ENCODE data around the gene ATXN10. TPM values are rescaled to one million over a fixed set of nuclear protein-coding genes. Genes with fewer than 3 reads are reported as not detected.

The ATXN10 gene
- total and polyA plus RNA-seq, 2 of the 8 experiments (the other 6 are each of a cell fraction or from before 2014, with no cell fraction given), result 134 to 210 TPM

GRCh38 chr22:45688600-45689080 is 17.0 kb downstream of the ATXN10 start:
- no peak for DNase-seq (ENCODE audit: low read depth in 1 of 2, low spot score in 2 of 2)
- H2BK20ac ChIP-seq (ENCODE audit: low read length), result no peak overlapping the region
- ChIA-PET CTCF (ENCODE audit: partially characterized antibody) (no interaction called here), POLR2A (ENCODE audit: partially characterized antibody) (interaction anchor here (0.7 kb wide), 1 partner anchor 49 kb away, joined by 3 read pairs; no protein-coding TSS in a partner anchor)
- H3K79me2 ChIP-seq (ENCODE audit: control insufficient read depth in 1 of 2, insufficient read depth in 2 of 2, low read length in 2 of 2), result peaks cover 12 to 78% of the 10 kb centered on the region in 2 experiments
- H3K18ac ChIP-seq (ENCODE audit: extremely low read depth, low read length), result no peak overlapping the region
- no peak overlapping the region for H2BK15ac ChIP-seq (ENCODE audit: low read length)
- H3K4ac ChIP-seq (replicated peaks; ENCODE audit: insufficient read length, low read depth, low read length), result no peak overlapping the region
- H4K91ac ChIP-seq (replicated peaks; ENCODE audit: insufficient read length, low read length), result no peak overlapping the region
- no peak overlapping the region for H3K56ac ChIP-seq (replicated peaks; ENCODE audit: insufficient read length, low read depth, low read length)
- no peak overlapping the region for H3K23ac ChIP-seq (ENCODE audit: insufficient read length)
- no peak overlapping the region for H3K27ac ChIP-seq (ENCODE audit: low read depth, low read length)
- H3K23me2 ChIP-seq (ENCODE audit: low read depth, low read length), result no peaks in the 10 kb centered on the region
- H3K9ac ChIP-seq (replicated peaks in 1 of 4; ENCODE audit: extremely low read depth in 1 of 4, low read depth in 3 of 4, low read length in 3 of 4), result no peak overlapping the region
- no peak overlapping the region for H2BK120ac ChIP-seq (replicated peaks; ENCODE audit: low read depth, low read length)
- H3K4me2 ChIP-seq (ENCODE audit: insufficient read depth in 1 of 2, low read depth in 2 of 2, low read length in 2 of 2), result no peak overlapping the region
- no peak overlapping the region for H2BK5ac ChIP-seq (ENCODE audit: low read depth, low read length)
- H3K9me3 ChIP-seq (ENCODE audit: insufficient read depth in 2 of 2, low read depth in 1 of 2, low read length in 1 of 2), result no peaks in the 10 kb centered on the region
- H3K14ac ChIP-seq (ENCODE audit: insufficient read length), result no peak overlapping the region
- H3K4me3 ChIP-seq (ENCODE audit: extremely low read depth in 1 of 4, insufficient read depth in 2 of 4, low read depth in 3 of 4, low read length in 4 of 4), result no peak overlapping the region
- 90% methylated on average over 4 of the region's 4 CpGs; no CpG with 5 or more reads in 1 of the 2 experiments for WGBS, 2 experiments (ENCODE audit: extremely low coverage in 1 of 2, insufficient coverage in 1 of 2, insufficient read length in 1 of 2, insufficient replicate concordance in 2 of 2, low coverage in 1 of 2, low lambda C conversion rate in 2 of 2, missing lambda C conversion rate in 1 of 2)
- FAIRE-seq, result no peak
- H2AFZ ChIP-seq (ENCODE audit: low read length), result no peak overlapping the region
- H3K36me3 ChIP-seq (ENCODE audit: control insufficient read depth in 2 of 4, insufficient read depth in 4 of 4, low read length in 3 of 4), result peaks cover 3 to 23% (median 7%) of the 10 kb centered on the region in 4 experiments; a peak in 5 of 8 replicates
- peaks cover 5% of the 10 kb centered on the region for H3K79me1 ChIP-seq (ENCODE audit: low read depth, low read length)
- no peak overlapping the region for H2AK5ac ChIP-seq (ENCODE audit: low read depth, low read length)
- H3K27me3 ChIP-seq (replicated peaks in 1 of 4; ENCODE audit: control insufficient read depth in 3 of 4, extremely low read depth in 1 of 4, insufficient read depth in 3 of 4, low read length in 3 of 4), result no peaks in the 10 kb centered on the region
- no peak overlapping the region for H4K8ac ChIP-seq (ENCODE audit: extremely low read depth, insufficient read depth, low read length)
- peaks cover 6 to 16% of the 10 kb centered on the region in 2 experiments for H4K20me1 ChIP-seq (replicated peaks in 1 of 2; ENCODE audit: control insufficient read depth in 1 of 2, insufficient read depth in 2 of 2, low read length in 2 of 2)
- no peak overlapping the region for H4K5ac ChIP-seq (ENCODE audit: insufficient read length, low read depth, low read length)
- no peak overlapping the region for H2BK12ac ChIP-seq (ENCODE audit: low read depth, low read length)
- H3K4me1 ChIP-seq (replicated peaks in 1 of 4; ENCODE audit: control insufficient read depth in 3 of 4, insufficient read depth in 4 of 4, low read length in 3 of 4), result peaks cover 0 to 7% (median 1%) of the 10 kb centered on the region in 4 experiments; a peak in 2 of 7 replicates
- TF ChIP-seq USF2 (IDR thresholded peaks at IDR 0.05; ENCODE audit: low read length) (no peak), CEBPB (IDR thresholded peaks at IDR 0.05; ENCODE audit: low read depth, low read length) (no peak), RAD21 (IDR thresholded peaks at IDR 0.05 in 1 of 2, conservative IDR thresholded peaks at IDR 0.05 in 1 of 2; ENCODE audit: low read depth in 2 of 2, low read length in 2 of 2) (no peak), KDM1A (IDR thresholded peaks at IDR 0.05; ENCODE audit: borderline replicate concordance, low read length) (no peak), ASH2L (IDR thresholded peaks at IDR 0.05; ENCODE audit: low read length) (no peak), ATF2 (IDR thresholded peaks at IDR 0.05; ENCODE audit: low read length) (no peak), HDAC2 (IDR thresholded peaks at IDR 0.05; ENCODE audit: borderline replicate concordance in 1 of 2, low read depth in 2 of 2, low read length in 2 of 2) (no peak), EZH2 (IDR thresholded peaks at IDR 0.05; ENCODE audit: low read depth, low read length, severe bottlenecking) (no peak), HDAC6 (IDR thresholded peaks at IDR 0.05; ENCODE audit: low read depth, low read length) (no peak), KDM5A (IDR thresholded peaks at IDR 0.05; ENCODE audit: low read length) (no peak)

All from H1 (cell line).